ENCODE data around the gene SBK3. TPM values are rescaled to one million over a fixed set of nuclear protein-coding genes. Genes with fewer than 3 reads are reported as not detected.

Gene SBK3
- total RNA-seq, 2 donors from 2014 or later = not detected

GRCh38 chr19:55493645-55494171, 51.6 kb downstream of the SBK3 start:
- no peak for ATAC-seq (ENCODE audit: insufficient number of reproducible peaks, low FRiP score, low read depth)
- Histone ChIP-seq H3K36me3 (no peaks in the 10 kb centered on the region), H3K9me3 (no peaks in the 10 kb centered on the region), H3K27me3 (replicated peaks; ENCODE audit: insufficient read depth) (no peaks in the 10 kb centered on the region), H3K27ac (no peak overlapping the region), H3K4me1 (ENCODE audit: control insufficient read depth in 1 of 2, low read depth in 2 of 2) (no peaks in the 10 kb centered on the region), H3K4me3 (no peak overlapping the region)
- no peak for DNase-seq (ENCODE audit: low spot score)
- TF ChIP-seq CTCF (IDR thresholded peaks at IDR 0.05) = no peak

GRCh38 chr19:55493052-55493644, 52.2 kb downstream of the SBK3 start:
- H3K4me3 ChIP-seq = no peak overlapping the region
- H3K36me3 ChIP-seq = no peaks in the 10 kb centered on the region
- TF ChIP-seq CTCF (IDR thresholded peaks at IDR 0.05) = no peak
- peaks cover 3 to 4% of the 10 kb centered on the region in 2 donors for H3K4me1 ChIP-seq (ENCODE audit: control insufficient read depth in 1 of 2, low read depth in 2 of 2)
- no peak overlapping the region for H3K27ac ChIP-seq
- DNase-seq (ENCODE audit: low spot score) (no peak), ATAC-seq (ENCODE audit: insufficient number of reproducible peaks, low FRiP score, low read depth) (no peak)
- H3K27me3 ChIP-seq (replicated peaks; ENCODE audit: insufficient read depth) = no peaks in the 10 kb centered on the region
- H3K9me3 ChIP-seq = no peaks in the 10 kb centered on the region

- Histone ChIP-seq H3K36me3 (no peaks in the 10 kb centered on the region), H3K9me3 (no peaks in the 10 kb centered on the region), H3K27me3 (replicated peaks; ENCODE audit: insufficient read depth) (no peaks in the 10 kb centered on the region), H3K27ac (no peak overlapping the region), H3K4me3 (no peak overlapping the region), H3K4me1 (ENCODE audit: control insufficient read depth in 1 of 2, low read depth in 2 of 2) (peaks cover 7 to 10% of the 10 kb centered on the region in 2 donors)
- TF ChIP-seq CTCF (IDR thresholded peaks at IDR 0.05) = no peak
- no peak for ATAC-seq (ENCODE audit: insufficient number of reproducible peaks, low FRiP score, low read depth)
- DNase-seq (ENCODE audit: low spot score) = no peak
Measured at GRCh38 chr19:55492362-55492944, 52.9 kb downstream of the SBK3 start.

GRCh38 chr19:55491546-55492360, 53.6 kb downstream of the SBK3 start:
- H3K4me1 ChIP-seq (ENCODE audit: control insufficient read depth in 1 of 2, low read depth in 2 of 2) = peaks cover 10 to 17% of the 10 kb centered on the region in 2 donors
- no peaks in the 10 kb centered on the region for H3K9me3 ChIP-seq
- ATAC-seq (ENCODE audit: insufficient number of reproducible peaks, low FRiP score, low read depth) = no peak
- no peaks in the 10 kb centered on the region for H3K36me3 ChIP-seq
- no peak overlapping the region for H3K27ac ChIP-seq
- no peak overlapping the region for H3K4me3 ChIP-seq
- no peaks in the 10 kb centered on the region for H3K27me3 ChIP-seq (replicated peaks; ENCODE audit: insufficient read depth)
- no peak for TF ChIP-seq CTCF (IDR thresholded peaks at IDR 0.05)
- no peak for DNase-seq (ENCODE audit: low spot score)

Other genes with a start within 250 kb of the SBK3 start
- 1 to 10 TPM in 1 of 2 donors, not detected in 1; 6.8 TPM for gene TMEM150B, start 220.2 kb downstream of the SBK3 start, total RNA-seq
- gene KMT5C, start 205.7 kb downstream of the SBK3 start, total RNA-seq = 10 to 100 TPM; 10.2 to 25.2 TPM
- not detected for gene COX6B2, start 190.8 kb downstream of the SBK3 start, total RNA-seq
- gene GARIN5B, start 182.3 kb downstream of the SBK3 start, total RNA-seq = not detected
- under 1 TPM in 1 of 2 donors, not detected in 1; 0.92 TPM for gene IL11, start 175.1 kb downstream of the SBK3 start, total RNA-seq
- gene TMEM190, start 168.7 kb downstream of the SBK3 start, total RNA-seq = not detected
- gene TMEM238, start 161.3 kb downstream of the SBK3 start, total RNA-seq = 1 to 10 TPM in 1 of 2 donors, not detected in 1; 4.2 TPM
- gene RPL28, start 159.6 kb downstream of the SBK3 start, total RNA-seq = 100 to 1,000 TPM; 175 to 274 TPM
- gene UBE2S, start 137.8 kb downstream of the SBK3 start, total RNA-seq = 10 to 100 TPM; 16.3 to 17.9 TPM
- gene SHISA7, start 102.2 kb downstream of the SBK3 start, total RNA-seq = not detected
- 10 to 100 TPM; 18.8 to 27.4 TPM for gene ISOC2, start 83.9 kb downstream of the SBK3 start, total RNA-seq
- gene C19orf85, start 80.8 kb downstream of the SBK3 start, total RNA-seq = not detected
- gene ZNF628, start 68.9 kb downstream of the SBK3 start, total RNA-seq = 1 to 10 TPM; 3.5 to 7.2 TPM
- 1 to 10 TPM; 3.4 to 3.8 TPM for gene NAT14, start 60.4 kb downstream of the SBK3 start, total RNA-seq
- gene SSC5D, start 57.1 kb downstream of the SBK3 start, total RNA-seq = 10 to 100 TPM in 1 of 2 donors, 1 to 10 TPM in 1; 4.3 to 58.3 TPM
- gene SBK2, start 8.4 kb downstream of the SBK3 start, total RNA-seq = not detected
- 1 to 10 TPM; 2.4 to 3.9 TPM for gene ZNF579, start 35.3 kb upstream of the SBK3 start, total RNA-seq
- 10 to 100 TPM in 1 of 2 donors, 1 to 10 TPM in 1; 9.5 to 17.3 TPM for gene FIZ1, start 54.0 kb upstream of the SBK3 start, total RNA-seq
- gene ZNF524, start 54.7 kb upstream of the SBK3 start, total RNA-seq = 10 to 100 TPM; 21.7 to 26.4 TPM
- gene ZNF865, start 60.1 kb upstream of the SBK3 start, total RNA-seq = 10 to 100 TPM; 11.9 to 14.5 TPM
- gene ZNF784, start 79.0 kb upstream of the SBK3 start, total RNA-seq = 10 to 100 TPM in 1 of 2 donors, 1 to 10 TPM in 1; 8.5 to 13.0 TPM
- gene ZNF580, start 95.5 kb upstream of the SBK3 start, total RNA-seq = 10 to 100 TPM; 46.0 to 65.5 TPM
- gene ZNF581, start 98.1 kb upstream of the SBK3 start, total RNA-seq = 10 to 100 TPM in 1 of 2 donors, 1 to 10 TPM in 1; 6.7 to 23.8 TPM
- 10 to 100 TPM; 10.5 to 14.8 TPM for gene CCDC106, start 102.7 kb upstream of the SBK3 start, total RNA-seq
- 100 to 1,000 TPM in 1 of 2 donors, 10 to 100 TPM in 1; 77.3 to 106 TPM for gene U2AF2, start 109.5 kb upstream of the SBK3 start, total RNA-seq
- 10 to 100 TPM; 91.3 to 93.5 TPM for gene EPN1, start 129.7 kb upstream of the SBK3 start, total RNA-seq
- not detected for gene NLRP9, start 192.9 kb upstream of the SBK3 start, total RNA-seq
- gene RFPL4A, start 213.6 kb upstream of the SBK3 start, total RNA-seq = not detected
- not detected for gene RFPL4AL1, start 223.6 kb upstream of the SBK3 start, total RNA-seq

Measured in thoracic aorta (tissue), 2 donors.